Measurements from ENCODE around the gene TMEM51. TPM values are rescaled to one million over a fixed set of nuclear protein-coding genes. Genes with fewer than 3 reads are reported as not detected.

TMEM51 gene
- total and polyA plus RNA-seq, 2 of the 13 experiments (the other 11 are each of a cell fraction or from before 2014, with no cell fraction given), result 12.2 to 22.3 TPM

DNA sequence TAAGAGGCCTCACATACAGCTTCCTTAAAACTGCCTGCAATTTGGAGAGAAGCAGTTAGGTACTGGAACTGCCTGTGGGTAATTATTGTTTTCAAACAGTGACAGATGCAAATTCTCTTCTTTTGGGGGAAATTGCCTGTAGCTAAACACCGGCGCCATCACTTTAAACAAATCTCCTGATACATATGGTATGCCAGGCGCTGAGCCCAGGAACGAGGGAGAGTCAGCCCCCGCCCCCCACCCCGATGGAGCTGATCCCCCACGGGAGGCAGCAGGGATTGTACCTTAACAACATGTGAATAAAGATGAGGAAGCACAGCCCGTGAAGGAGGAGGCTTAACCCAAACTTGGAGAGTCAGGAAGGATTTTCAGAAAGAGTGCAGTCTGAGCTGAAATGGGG lies 7.1 kb downstream of the TMEM51 start:
- H4K20me1 ChIP-seq (ENCODE audit: insufficient read depth, low read length), result peaks cover 27% of the 10 kb centered on the region; the same call in 1 of the 2 replicates
- peaks cover 49% of the 10 kb centered on the region for H3K4me1 ChIP-seq (ENCODE audit: insufficient read depth, low read length)
- no peak overlapping the region for H3K27ac ChIP-seq (ENCODE audit: extremely low read length, insufficient read depth, low read length)
- H3K27me3 ChIP-seq (ENCODE audit: control insufficient read depth in 1 of 2, insufficient read depth in 2 of 2, low read length in 2 of 2), result no peaks in the 10 kb centered on the region
- TF ChIP-seq MIER3 (CRISPR knock-in tag; IDR thresholded peaks at IDR 0.05; ENCODE audit: borderline replicate concordance) (no peak), ZNF343 (CRISPR knock-in tag; IDR thresholded peaks at IDR 0.05) (no peak), ZBTB49 (CRISPR knock-in tag; IDR thresholded peaks at IDR 0.05; ENCODE audit: borderline replicate concordance) (no peak), XRCC5 (optimal IDR thresholded peaks at IDR 0.05; ENCODE audit: low read length) (no peak), BORCS8-MEF2B (CRISPR knock-in tag; IDR thresholded peaks at IDR 0.05) (no peak), CEBPB (IDR thresholded peaks at IDR 0.05; ENCODE audit: borderline replicate concordance, low read depth, low read length) (no peak), ZNF143 (CRISPR knock-in tag; IDR thresholded peaks at IDR 0.05) (no peak)
- TF ChIP-seq, protein P1, sequence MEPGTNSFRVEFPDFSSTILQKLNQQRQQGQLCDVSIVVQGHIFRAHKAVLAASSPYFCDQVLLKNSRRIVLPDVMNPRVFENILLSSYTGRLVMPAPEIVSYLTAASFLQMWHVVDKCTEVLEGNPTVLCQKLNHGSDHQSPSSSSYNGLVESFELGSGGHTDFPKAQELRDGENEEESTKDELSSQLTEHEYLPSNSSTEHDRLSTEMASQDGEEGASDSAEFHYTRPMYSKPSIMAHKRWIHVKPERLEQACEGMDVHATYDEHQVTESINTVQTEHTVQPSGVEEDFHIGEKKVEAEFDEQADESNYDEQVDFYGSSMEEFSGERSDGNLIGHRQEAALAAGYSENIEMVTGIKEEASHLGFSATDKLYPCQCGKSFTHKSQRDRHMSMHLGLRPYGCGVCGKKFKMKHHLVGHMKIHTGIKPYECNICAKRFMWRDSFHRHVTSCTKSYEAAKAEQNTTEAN (CRISPR knock-in tag; conservative IDR thresholded peaks at IDR 0.05), result no peak
- POLR2A ChIA-PET, result no interaction called here
- WGBS (ENCODE audit: low lambda C conversion rate), result 97% methylated on average over 8 of the region's 8 CpGs
- in situ Hi-C loops (cut with HindIII; ENCODE audit: extremely low pct_ligation_motif_present, low pct_unique_long_range_greater_than_20kb), result no loop called here
- FAIRE-seq, result no peak
- CTCF ChIA-PET (ENCODE audit: low intra/inter-chr PET ratio, low total read pairs), result no interaction called here
- DNase-seq (ENCODE audit: low spot score), result no peak
- no TSS peak for BruUV-seq (replicated peaks)
- H3K9ac ChIP-seq (ENCODE audit: insufficient read depth, low read depth, low read length), result no peak overlapping the region
- ATAC-seq, result no peak
- H3K9me3 ChIP-seq (ENCODE audit: low read length), result no peaks in the 10 kb centered on the region
- intact Hi-C loops (cut with micrococcal nuclease; ENCODE audit: unreplicated experiment), result no loop called here
- H3K36me3 ChIP-seq (replicated peaks in 1 of 2; ENCODE audit: control insufficient read depth in 1 of 2, insufficient read depth in 2 of 2, low read length in 2 of 2), result peaks cover 0 to 11% of the 10 kb centered on the region in 2 experiments; a peak in 3 of 5 replicates
- no peak overlapping the region for H3K4me3 ChIP-seq (replicated peaks in 1 of 3; ENCODE audit: insufficient read depth in 1 of 3, low read depth in 2 of 3, low read length in 3 of 3)
- peaks cover 85% of the 10 kb centered on the region for H3K79me2 ChIP-seq (ENCODE audit: insufficient read depth, low read length)
- no peak overlapping the region for H3K4me2 ChIP-seq (ENCODE audit: low read depth, low read length)
- no peak overlapping the region for H2AFZ ChIP-seq (ENCODE audit: low read length)
